A673 (cell line): ENCODE results near the gene PRM3. TPM values are rescaled to one million over a fixed set of nuclear protein-coding genes. Genes with fewer than 3 reads are reported as not detected.

Experiments
- BruUV-seq: library from RNA; stranded (reverse); fragments of 400-500 nt; replicated peaks from 2 replicates; lab custom pipeline; 2021; lab: Mats Ljungman, UMichigan
- CTCF ChIA-PET: fragments of 300-600 bp; sonication (Branson Sonifier 250); formaldehyde crosslinking; loops from one replicate; lab custom pipeline; 2022; ENCODE audit warnings: antibody characterized with exemption; lab: Charles Lee
- POLR2A ChIA-PET: fragments of 300-600 bp; sonication (Branson Sonifier 250); formaldehyde crosslinking; loops from one replicate; lab custom pipeline; 2022; ENCODE audit warnings: antibody characterized with exemption; ENCODE audit not compliant: low non-redundant PET; lab: Charles Lee
- DNase-seq: peaks from one replicate; pipeline ENCODE4 v3.0.0-alpha.2; 2015; ENCODE audit warnings: low spot score
- H3K27ac ChIP-seq: fragments of 200-600 bp; sonication (generic); 2 replicates; pipeline ENCODE4 v1.5.1; 2016; ENCODE audit warnings: mixed run types, low read depth, mild to moderate bottlenecking, mixed read lengths, antibody characterized with exemption, low read length; ENCODE audit not compliant: poor library complexity, severe bottlenecking
- H3K27me3 ChIP-seq: fragments of 200-600 bp; sonication (generic); replicated peaks from 2 replicates; pipeline ENCODE4 v1.6.1; 2017; ENCODE audit warnings: mixed run types, low read depth, mild to moderate bottlenecking, mixed read lengths, antibody characterized with exemption, low read length; ENCODE audit not compliant: insufficient read depth, poor library complexity
- H3K36me3 ChIP-seq: fragments of 200-600 bp; sonication (generic); 2 replicates; pipeline ENCODE4 v1.6.1; 2016; ENCODE audit warnings: mixed run types, mild to moderate bottlenecking, mixed read lengths, antibody characterized with exemption, low read length; ENCODE audit not compliant: insufficient read depth, poor library complexity, severe bottlenecking
- H3K4me1 ChIP-seq: fragments of 200-600 bp; sonication (generic); 2 replicates; pipeline ENCODE4 v1.6.1; 2017; ENCODE audit warnings: mixed run types, mild to moderate bottlenecking, mixed read lengths, antibody characterized with exemption, low read length; ENCODE audit not compliant: insufficient read depth, poor library complexity, severe bottlenecking
- H3K4me3 ChIP-seq: fragments of 200-600 bp; sonication (generic); 2 replicates; pipeline ENCODE4 v1.5.1; 2016; ENCODE audit warnings: low read depth, mixed run types, mild to moderate bottlenecking, mixed read lengths, low read length; ENCODE audit not compliant: poor library complexity, severe bottlenecking
- H3K9me3 ChIP-seq: fragments of 200-600 bp; sonication (generic); 2 replicates; pipeline ENCODE4 v1.6.1; 2016; ENCODE audit warnings: mixed run types, low read depth, mild to moderate bottlenecking, mixed read lengths, antibody characterized with exemption, low read length; ENCODE audit not compliant: poor library complexity, severe bottlenecking
- CTCF ChIP-seq: fragments of 300-800, 200-600 bp; sonication (generic); conservative IDR thresholded peaks from 2 replicates; pipeline ENCODE4 v1.5.1; 2017; ENCODE audit warnings: low read depth, mild to moderate bottlenecking, antibody characterized with exemption, low read length, moderate library complexity, mixed read lengths
- EZH2 ChIP-seq: fragments of 200-600 bp; sonication (generic); IDR thresholded peaks from 2 replicates; pipeline ENCODE4 v1.6.1; 2017; ENCODE audit warnings: borderline replicate concordance, low read depth, mild to moderate bottlenecking, mixed read lengths, antibody characterized with exemption, low read length; ENCODE audit not compliant: poor library complexity, severe bottlenecking
- intact Hi-C: fragments of 100-400 bp; cut with micrococcal nuclease; formaldehyde crosslinking; loops from one replicate; pipeline ENCODE4 v1.10.0; 2022; ENCODE audit not compliant: unreplicated experiment
- total RNA-seq: library from RNA; stranded (reverse); gene quantifications from 2 replicates; pipeline ENCODE4 v1.2.3, GENCODE V29; 2021

Gene PRM3
- total RNA-seq, 1 experiment from 2014 or later = not detected

GRCh38 chr16:11272484-11272883 lies 945 bp downstream of the PRM3 start:
- Histone ChIP-seq H3K27ac (no peak overlapping the region), H3K9me3 (no peaks in the 10 kb centered on the region), H3K4me3 (no peak overlapping the region), H3K36me3 (no peaks in the 10 kb centered on the region), H3K4me1 (no peaks in the 10 kb centered on the region), H3K27me3 (no peaks in the 10 kb centered on the region)
- TF ChIP-seq CTCF (no peak), EZH2 (no peak)
- ChIA-PET CTCF (no interaction called here), POLR2A (no interaction called here)
- intact Hi-C loops = no loop called here
- BruUV-seq = no TSS peak
- DNase-seq = no peak

GRCh38 chr16:11271610-11272009 lies 1.8 kb downstream of the PRM3 start:
- CTCF ChIA-PET = no interaction called here

GRCh38 chr16:11270602-11271162 lies 2.7 kb downstream of the PRM3 start:
- no peaks in the 10 kb centered on the region for H3K27me3 ChIP-seq
- no peak for TF ChIP-seq CTCF
- no peak for TF ChIP-seq EZH2
- no peak overlapping the region for H3K4me3 ChIP-seq
- H3K27ac ChIP-seq = no peak overlapping the region
- POLR2A ChIA-PET = no interaction called here
- CTCF ChIA-PET = no interaction called here
- no peaks in the 10 kb centered on the region for H3K4me1 ChIP-seq
- DNase-seq = no peak
- H3K36me3 ChIP-seq = no peaks in the 10 kb centered on the region
- intact Hi-C loops = no loop called here
- no TSS peak for BruUV-seq
- no peaks in the 10 kb centered on the region for H3K9me3 ChIP-seq

More at GRCh38 chr16:11271610-11272009, 1.8 kb downstream of the PRM3 start:
- Histone ChIP-seq H3K36me3 (no peaks in the 10 kb centered on the region), H3K4me3 (no peak overlapping the region), H3K9me3 (no peaks in the 10 kb centered on the region), H3K4me1 (no peaks in the 10 kb centered on the region), H3K27ac (no peak overlapping the region), H3K27me3 (no peaks in the 10 kb centered on the region)
- intact Hi-C loops = no loop called here
- no TSS peak for BruUV-seq
- POLR2A ChIA-PET = no interaction called here
- DNase-seq = no peak
- TF ChIP-seq EZH2 (no peak), CTCF (no peak)
